Mesenchymal stem cell (in vitro differentiated cells and primary cell): ENCODE measurements around the gene MNX1.

Source experiments
- DNase-seq: peaks from one replicate; pipeline ENCODE4 v3.0.0-alpha.2; 2013
- H2AFZ ChIP-seq: one replicate; pipeline ENCODE4 v1.6.1; 2013; ENCODE audit warnings: low read depth, mild to moderate bottlenecking, control low read depth, inconsistent platforms, low read length, moderate library complexity
- H2AK5ac ChIP-seq: 2 replicates; pipeline ENCODE4 v1.6.1; 2013; ENCODE audit warnings: low read length, moderate library complexity, mild to moderate bottlenecking, inconsistent platforms; ENCODE audit not compliant: severe bottlenecking
- H2BK120ac ChIP-seq: one replicate; pipeline ENCODE4 v1.6.1; 2013; ENCODE audit warnings: low read depth, mild to moderate bottlenecking, inconsistent platforms, low read length, moderate library complexity
- H2BK12ac ChIP-seq, 2 experiments: one replicate each; pipeline ENCODE4 v1.6.1; 2013; ENCODE audit warnings: inconsistent platforms in 2 of 2, low read length in 2 of 2, mild to moderate bottlenecking in 2 of 2, moderate library complexity in 2 of 2, control low read depth in 1 of 2
- H2BK15ac ChIP-seq: one replicate; pipeline ENCODE4 v1.6.1; 2013; ENCODE audit warnings: mild to moderate bottlenecking, low read depth, inconsistent platforms; ENCODE audit not compliant: poor library complexity, severe bottlenecking
- H2BK5ac ChIP-seq: 2 replicates; pipeline ENCODE4 v1.6.1; 2013; ENCODE audit warnings: low read depth, mild to moderate bottlenecking, low read length, control low read depth, inconsistent platforms; ENCODE audit not compliant: poor library complexity, severe bottlenecking
- H3K14ac ChIP-seq, 2 experiments: one replicate each; pipeline ENCODE4 v1.6.1; 2013; ENCODE audit warnings: inconsistent platforms in 2 of 2, low read length in 2 of 2, control low read depth in 1 of 2, mild to moderate bottlenecking in 1 of 2, moderate library complexity in 1 of 2
- H3K18ac ChIP-seq, 2 experiments: one replicate each; pipeline ENCODE4 v1.6.1; 2013; ENCODE audit warnings: inconsistent platforms in 2 of 2, low read length in 2 of 2, control low read depth in 1 of 2, low read depth in 1 of 2, mild to moderate bottlenecking in 1 of 2
- H3K23ac ChIP-seq, 2 experiments: one replicate each; pipeline ENCODE4 v1.6.1; 2013; ENCODE audit warnings: inconsistent platforms in 2 of 2, low read length in 2 of 2, mild to moderate bottlenecking in 2 of 2, moderate library complexity in 2 of 2, control low read depth in 1 of 2
- H3K27ac ChIP-seq: 2 replicates; pipeline ENCODE4 v1.5.1; 2013; ENCODE audit warnings: mild to moderate bottlenecking, moderate library complexity, low read length, control low read depth, inconsistent platforms; ENCODE audit not compliant: poor library complexity, severe bottlenecking
- H3K27me3 ChIP-seq, 2 experiments: 2 replicates each; pipeline versions ENCODE4 v1.6.1 to v1.7.0; 2013; ENCODE audit warnings: low read length in 2 of 2, mild to moderate bottlenecking in 2 of 2, moderate library complexity in 2 of 2, control low read depth in 1 of 2, inconsistent platforms in 1 of 2; ENCODE audit not compliant: control insufficient read depth in 1 of 2, insufficient read depth in 1 of 2
- H3K36me3 ChIP-seq, 2 experiments: 2 replicates each; pipeline versions ENCODE4 v1.6.1 to v1.7.0; 2013; ENCODE audit warnings: low read length in 2 of 2, control low read depth in 1 of 2, inconsistent platforms in 1 of 2, low read depth in 1 of 2, mild to moderate bottlenecking in 1 of 2; ENCODE audit not compliant: insufficient read depth in 2 of 2, control insufficient read depth in 1 of 2
- H3K4ac ChIP-seq, 2 experiments: one replicate each; pipeline ENCODE4 v1.6.1; 2013; ENCODE audit warnings: inconsistent platforms in 2 of 2, low read length in 2 of 2, mild to moderate bottlenecking in 2 of 2, moderate library complexity in 2 of 2, control low read depth in 1 of 2, low read depth in 1 of 2
- H3K4me1 ChIP-seq: 2 replicates; pipeline ENCODE4 v1.6.1; 2013; ENCODE audit warnings: low read depth, low read length, control low read depth; ENCODE audit not compliant: control insufficient read depth, insufficient read depth
- H3K4me2 ChIP-seq: 2 replicates; pipeline ENCODE4 v1.6.1; 2013; ENCODE audit warnings: low read length, mild to moderate bottlenecking, inconsistent platforms; ENCODE audit not compliant: poor library complexity, severe bottlenecking
- H3K4me3 ChIP-seq, 2 experiments: 2 replicates each; pipeline versions ENCODE4 v1.5.1 to v1.7.0; 2013; ENCODE audit warnings: low read length in 2 of 2, mild to moderate bottlenecking in 2 of 2, control low read depth in 1 of 2, low read depth in 1 of 2; ENCODE audit not compliant: insufficient read depth in 1 of 2
- H3K79me1 ChIP-seq: replicated peaks from 2 replicates; pipeline ENCODE4 v1.6.1; 2013; ENCODE audit warnings: mild to moderate bottlenecking, control low read depth, low read length, inconsistent platforms; ENCODE audit not compliant: poor library complexity, severe bottlenecking
- H3K9ac ChIP-seq: 2 replicates; pipeline ENCODE4 v1.7.0; 2013; ENCODE audit warnings: mild to moderate bottlenecking, low read length, moderate library complexity
- H3K9me3 ChIP-seq: 2 replicates; pipeline ENCODE4 v1.7.0; 2013; ENCODE audit warnings: mild to moderate bottlenecking, low read length; ENCODE audit not compliant: control insufficient read depth
- H4K8ac ChIP-seq: one replicate; pipeline ENCODE4 v1.6.1; 2013; ENCODE audit warnings: inconsistent platforms, mild to moderate bottlenecking, low read length, moderate library complexity
- H4K91ac ChIP-seq: one replicate; pipeline ENCODE4 v1.6.1; 2013; ENCODE audit warnings: mild to moderate bottlenecking, low read length, inconsistent platforms
- WGBS: methylation state at CpG from one replicate; pipeline ENCODE4 v1.1.7; 2013; ENCODE audit warnings: mixed read lengths; 5-methylcytosine and 5-hydroxymethylcytosine counted together

The MNX1 gene

DNA sequence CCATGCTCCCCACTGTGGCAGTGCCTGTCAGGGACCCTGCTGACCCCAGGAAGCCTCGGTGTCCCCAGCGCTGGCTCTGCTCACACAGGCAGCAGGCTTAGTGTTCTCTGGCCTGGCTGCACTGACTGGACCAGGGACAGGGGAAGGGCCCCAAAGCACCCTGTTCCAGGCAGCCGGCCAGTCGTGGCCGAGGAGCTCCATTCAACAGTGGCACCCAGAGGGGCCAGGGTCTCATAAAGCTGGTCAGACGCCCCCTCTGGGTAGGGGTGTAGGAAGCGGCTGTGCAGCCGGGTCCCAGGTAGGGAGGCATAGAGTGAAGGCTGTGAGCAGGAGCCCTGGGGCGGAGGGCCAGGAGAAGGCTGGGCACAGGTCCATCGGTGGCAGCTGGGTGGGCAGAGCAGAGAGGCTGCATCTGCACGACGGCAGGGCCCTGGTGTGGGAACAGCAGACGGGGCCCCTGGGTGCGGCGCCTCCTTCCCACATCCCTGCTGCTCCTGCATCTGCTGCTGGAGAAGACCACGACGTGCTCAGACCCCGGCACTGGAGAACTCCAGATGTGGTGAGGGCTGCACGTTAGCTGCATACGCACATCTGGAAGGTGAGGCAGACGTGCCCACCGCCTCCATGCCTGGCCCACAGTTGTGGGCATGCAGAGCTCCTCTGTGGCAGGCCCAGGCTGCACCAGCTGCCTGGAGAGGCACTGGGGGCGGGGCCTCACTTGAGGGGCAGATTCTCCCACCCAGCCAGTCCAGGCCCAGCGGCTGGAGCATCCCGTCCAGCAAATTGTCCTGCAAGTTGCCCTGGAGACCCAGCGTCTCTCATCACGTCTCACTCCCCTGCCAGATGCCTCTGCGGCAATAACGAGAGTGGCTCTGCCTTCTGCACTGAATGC lies 25.1 kb downstream of the MNX1 start:
- H3K9ac ChIP-seq: peak overlapping the region; percentile 87
- no peak for DNase-seq
- peak overlapping the region in 1 of 2 experiments; percentile 11 for H3K14ac ChIP-seq
- no peak overlapping the region for H3K27ac ChIP-seq
- peaks cover 0 to 10% of the 10 kb centered on the region in 2 experiments for H3K27me3 ChIP-seq
- no peak overlapping the region for H2BK15ac ChIP-seq
- H2AFZ ChIP-seq: no peak overlapping the region
- H3K18ac ChIP-seq: no peak overlapping the region
- H4K8ac ChIP-seq: no peak overlapping the region
- H3K79me1 ChIP-seq: no peaks in the 10 kb centered on the region
- H2BK12ac ChIP-seq: no peak overlapping the region
- H3K4me2 ChIP-seq: no peak overlapping the region
- no peak overlapping the region for H3K4me3 ChIP-seq
- H3K9me3 ChIP-seq: no peaks in the 10 kb centered on the region
- H2BK120ac ChIP-seq: no peak overlapping the region
- H3K4ac ChIP-seq: no peak overlapping the region
- H3K23ac ChIP-seq: no peak overlapping the region
- no peaks in the 10 kb centered on the region for H3K36me3 ChIP-seq
- no peak overlapping the region for H2BK5ac ChIP-seq
- WGBS: 89% methylated on average over 29 of the region's 29 CpGs
- no peak overlapping the region for H4K91ac ChIP-seq
- H2AK5ac ChIP-seq: no peak overlapping the region
- no peaks in the 10 kb centered on the region for H3K4me1 ChIP-seq

DNA sequence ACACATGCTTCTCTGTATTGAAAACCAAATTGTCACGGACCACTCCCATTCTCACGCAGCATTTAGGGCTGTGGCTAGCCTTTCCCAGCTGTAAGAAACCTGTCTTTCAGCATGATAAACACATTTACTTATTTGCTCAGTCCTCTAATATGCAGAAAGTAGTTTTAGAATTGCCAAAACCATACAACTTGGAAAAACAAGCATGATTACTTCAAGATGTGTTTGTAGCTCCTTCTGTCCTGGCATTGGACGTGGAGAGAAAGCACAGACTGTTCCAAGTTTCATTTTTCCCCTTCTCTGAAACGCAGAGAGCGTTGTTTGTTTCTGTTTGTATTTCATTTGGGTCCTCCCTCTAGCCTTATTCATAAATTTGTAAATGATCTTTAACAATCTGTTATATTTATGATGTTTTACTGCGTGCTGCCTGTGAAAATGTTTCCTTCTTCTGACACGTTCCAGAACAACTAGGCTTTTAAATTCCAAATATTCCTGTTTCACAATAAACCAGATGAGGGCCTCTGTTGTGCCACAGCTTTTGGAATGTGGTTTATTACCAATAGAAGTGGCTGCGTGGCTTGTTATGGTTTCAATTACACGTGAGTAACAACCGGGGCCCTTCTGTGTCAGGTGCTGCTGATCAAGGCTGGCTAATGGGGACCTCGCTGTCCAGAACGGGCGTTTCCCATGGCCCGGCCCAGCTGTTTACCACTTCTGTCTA lies 26.1 kb downstream of the MNX1 start:
- Histone ChIP-seq H4K8ac (no peak overlapping the region), H3K36me3 (no peaks in the 10 kb centered on the region), H3K9me3 (no peaks in the 10 kb centered on the region), H3K4me3 (peak overlapping the region in 1 of 2 experiments; percentile 73), H3K4me1 (no peaks in the 10 kb centered on the region), H3K23ac (no peak overlapping the region), H2BK5ac (no peak overlapping the region), H3K4me2 (no peak overlapping the region), H2BK12ac (no peak overlapping the region), H2AK5ac (no peak overlapping the region), H2BK15ac (no peak overlapping the region), H3K4ac (no peak overlapping the region), H2BK120ac (no peak overlapping the region), H2AFZ (no peak overlapping the region), H3K9ac (peak overlapping the region; percentile 87), H3K27me3 (peaks cover 0 to 7% of the 10 kb centered on the region in 2 experiments), H3K14ac (no peak overlapping the region), H3K79me1 (no peaks in the 10 kb centered on the region), H3K27ac (no peak overlapping the region), H3K18ac (no peak overlapping the region), H4K91ac (no peak overlapping the region)
- no peak for DNase-seq
- WGBS: 81% methylated on average over 10 of the region's 14 CpGs

DNA sequence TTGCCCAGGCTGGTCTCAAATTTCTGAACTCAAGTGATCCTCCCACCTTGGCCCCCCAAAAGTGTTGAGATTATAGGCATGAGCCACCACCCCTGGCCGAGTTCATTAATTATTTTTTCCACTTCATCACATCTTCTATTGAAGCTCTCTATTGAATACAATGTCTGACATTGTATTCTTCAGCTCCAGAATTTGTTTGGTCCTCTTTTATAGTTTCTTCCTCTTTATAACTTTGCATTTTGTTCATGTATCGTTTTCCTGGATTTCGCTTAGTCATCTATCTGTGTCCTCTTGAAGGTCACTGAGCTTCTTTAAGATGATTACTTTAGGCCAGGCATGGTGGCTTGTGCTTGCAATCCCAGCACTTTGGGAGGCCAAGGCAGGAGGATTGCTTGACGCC lies 30.8 kb downstream of the MNX1 start:
- Histone ChIP-seq H2BK120ac (no peak overlapping the region), H3K4me3 (no peak overlapping the region), H3K18ac (no peak overlapping the region), H2AFZ (no peak overlapping the region), H3K9ac (no peak overlapping the region), H3K27me3 (no peaks in the 10 kb centered on the region), H2BK5ac (no peak overlapping the region), H3K23ac (no peak overlapping the region), H2BK12ac (no peak overlapping the region), H3K4me2 (no peak overlapping the region), H3K79me1 (peaks cover 3% of the 10 kb centered on the region), H3K4ac (no peak overlapping the region), H3K27ac (no peak overlapping the region), H3K14ac (no peak overlapping the region), H4K8ac (no peak overlapping the region), H3K36me3 (peaks cover 0 to 4% of the 10 kb centered on the region in 2 experiments), H2BK15ac (no peak overlapping the region), H4K91ac (no peak overlapping the region), H2AK5ac (no peak overlapping the region), H3K9me3 (no peaks in the 10 kb centered on the region), H3K4me1 (no peaks in the 10 kb centered on the region)
- no peak for DNase-seq
- 97% methylated on average over 4 of the region's 4 CpGs for WGBS

DNA sequence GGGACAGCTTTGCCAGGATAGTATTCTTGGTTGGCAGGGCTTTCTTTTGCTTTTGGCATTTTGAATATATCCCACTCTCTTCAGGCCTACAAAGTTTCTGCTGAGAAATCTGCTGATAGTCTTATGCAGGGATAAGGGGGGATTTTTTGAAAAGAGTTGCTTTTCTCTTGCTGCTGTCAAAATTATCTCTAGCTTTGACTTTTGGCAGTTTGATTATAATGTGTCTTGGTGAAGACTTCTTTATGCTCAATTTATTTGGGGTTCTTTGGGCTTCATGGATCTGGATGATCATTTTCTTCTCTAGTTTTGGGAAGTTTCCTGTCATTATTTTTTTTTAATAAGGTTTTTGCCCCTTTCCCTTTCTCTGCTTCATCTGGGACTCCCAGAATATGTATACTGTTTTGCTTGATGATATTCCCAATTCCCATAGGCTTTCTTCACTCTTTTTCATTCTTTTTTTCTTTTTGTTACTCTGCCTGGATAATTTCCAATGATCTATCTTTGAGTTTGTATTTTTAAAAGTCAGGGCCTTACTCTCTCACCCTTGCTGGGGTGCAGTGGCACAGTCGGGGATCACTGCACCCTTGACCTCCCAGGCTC lies 31.4 kb downstream of the MNX1 start:
- H3K4me2 ChIP-seq: no peak overlapping the region
- no peak overlapping the region for H2AFZ ChIP-seq
- no peak overlapping the region for H3K9ac ChIP-seq
- peaks cover 3% of the 10 kb centered on the region for H3K79me1 ChIP-seq
- no peak overlapping the region for H3K4me3 ChIP-seq
- peaks cover 0 to 4% of the 10 kb centered on the region in 2 experiments for H3K36me3 ChIP-seq
- no peak overlapping the region for H3K4ac ChIP-seq
- H3K14ac ChIP-seq: no peak overlapping the region
- H2BK120ac ChIP-seq: no peak overlapping the region
- H2AK5ac ChIP-seq: no peak overlapping the region
- H3K4me1 ChIP-seq: no peaks in the 10 kb centered on the region
- H3K9me3 ChIP-seq: no peaks in the 10 kb centered on the region
- H2BK12ac ChIP-seq: no peak overlapping the region
- H4K91ac ChIP-seq: no peak overlapping the region
- WGBS: 100% methylated on average over 1 of the region's 1 CpG
- no peak overlapping the region for H2BK5ac ChIP-seq
- H4K8ac ChIP-seq: no peak overlapping the region
- DNase-seq: no peak
- no peak overlapping the region for H3K23ac ChIP-seq
- H3K27ac ChIP-seq: no peak overlapping the region
- H3K27me3 ChIP-seq: no peaks in the 10 kb centered on the region
- no peak overlapping the region for H3K18ac ChIP-seq
- no peak overlapping the region for H2BK15ac ChIP-seq
